ENCODE measurements around the gene SALL4.
"Not testable (repeated sequence)": the region's sequence is repeated elsewhere in the genome, so short reads cannot be mapped to it uniquely, and the experiment has no call there.

Gene SALL4

DNA sequence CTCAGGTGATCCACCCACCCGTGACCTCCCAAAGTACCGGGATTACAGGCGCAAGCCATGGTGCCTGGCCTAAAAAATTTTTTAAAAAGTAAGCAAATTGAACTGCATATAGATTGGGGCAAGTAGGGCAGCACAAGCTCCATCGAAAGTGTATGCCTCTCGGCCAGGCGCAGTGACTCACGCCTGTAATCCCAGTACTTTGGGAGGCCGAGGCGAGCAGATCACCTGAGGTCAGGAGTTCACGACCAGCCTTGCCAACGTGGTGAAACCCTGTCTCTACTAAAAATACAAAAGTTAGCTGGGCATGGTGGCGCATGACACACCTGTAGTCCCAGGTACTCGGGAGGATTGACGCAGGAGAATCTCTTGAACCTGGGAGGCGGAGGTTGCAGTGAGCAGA, 64.1 kb downstream of the SALL4 start:
- DNase-seq (ENCODE audit: low read depth, low spot score), result not testable (repeated sequence)

- no peak for DNase-seq (ENCODE audit: low read depth, low spot score)
Observed at GRCh38 chr20:51736947-51737346, 65.4 kb downstream of the SALL4 start.

DNA sequence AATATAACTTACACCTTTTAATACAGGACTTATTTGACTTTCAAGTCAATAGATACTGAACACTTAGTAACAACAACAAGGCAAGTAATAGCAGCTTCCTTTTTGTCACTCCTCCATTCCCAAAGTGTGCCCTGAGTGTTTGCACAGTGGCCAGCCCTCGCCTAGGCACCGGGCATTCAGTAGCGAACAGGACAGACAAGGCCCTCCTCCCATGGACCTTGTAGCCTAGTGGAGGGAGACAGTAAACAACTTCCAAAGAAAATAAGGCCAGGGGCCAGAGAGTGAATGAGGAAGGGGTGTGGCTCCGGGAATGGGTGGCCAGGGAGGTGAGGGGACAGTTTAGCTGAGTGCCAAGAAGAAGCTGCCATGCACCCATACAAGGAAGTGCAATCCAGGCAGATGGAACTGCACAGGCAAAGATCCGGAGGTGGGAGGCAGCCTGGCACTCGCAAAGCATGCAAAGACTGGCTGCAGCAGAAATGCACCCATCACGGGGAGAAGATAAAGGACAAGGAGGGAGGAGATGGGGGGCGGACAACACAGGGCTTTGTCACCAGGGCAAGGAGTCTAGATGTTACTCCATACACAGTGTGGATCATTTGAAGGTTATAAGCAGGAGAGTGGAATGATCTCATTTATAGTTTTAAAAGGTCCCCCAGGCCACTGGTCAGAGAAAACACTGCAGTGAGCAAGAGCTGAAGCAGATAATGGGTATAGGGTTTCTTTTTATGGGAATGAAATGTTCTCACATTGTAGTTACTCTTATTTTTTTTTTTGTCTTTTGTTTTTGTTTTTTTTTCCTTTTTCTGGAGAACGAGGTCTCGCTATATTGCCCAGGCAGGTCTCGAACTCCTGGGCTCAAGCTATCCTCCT, 66.4 kb downstream of the SALL4 start:
- DNase-seq (ENCODE audit: low read depth, low spot score), result no peak

GRCh38 chr20:51734876-51735720, 67.2 kb downstream of the SALL4 start:
- DNase-seq (ENCODE audit: low read depth, low spot score), result no peak

DNA sequence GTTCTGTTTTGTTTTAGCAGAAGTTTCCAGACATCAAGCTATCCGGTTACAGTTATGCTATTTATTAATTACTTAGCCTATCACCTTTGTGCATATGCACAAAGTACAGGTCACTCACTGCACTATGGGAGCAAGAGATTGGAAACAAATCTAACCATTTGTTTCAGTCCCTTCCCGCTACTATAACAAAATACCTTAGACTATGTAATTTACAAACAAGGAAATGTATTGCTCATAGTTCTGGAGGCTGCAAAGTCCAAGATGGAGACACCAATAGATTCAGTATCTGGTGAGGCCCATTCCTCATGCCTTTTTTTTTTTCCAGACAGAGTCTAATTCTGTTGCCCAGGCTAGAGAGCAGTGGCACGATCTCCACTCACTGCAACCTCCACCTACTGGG, 69.3 kb downstream of the SALL4 start:
- no peak for DNase-seq (ENCODE audit: low read depth, low spot score)

Measured in astrocyte of the hippocampus (primary cell).